ENCODE data around the gene SALL1.

SALL1 gene

GRCh38 chr16:51140112-51140511, 11.0 kb downstream of the SALL1 start:
- no peaks in the 10 kb centered on the region for H3K79me2 ChIP-seq (ENCODE audit: low read length)

GRCh38 chr16:51139568-51139967, 11.5 kb downstream of the SALL1 start:
- no peaks in the 10 kb centered on the region for H3K9me2 ChIP-seq (replicated peaks; ENCODE audit: insufficient read depth, low read length)
- no peak overlapping the region for H3K4me3 ChIP-seq (ENCODE audit: low read length)
- H4K20me1 ChIP-seq (ENCODE audit: insufficient read depth, low read length) = no peaks in the 10 kb centered on the region
- no peaks in the 10 kb centered on the region for H3K9me3 ChIP-seq (replicated peaks; ENCODE audit: insufficient read depth, low read length)
- H3K36me3 ChIP-seq (replicated peaks; ENCODE audit: insufficient read depth, low read length) = no peaks in the 10 kb centered on the region
- no peak for DNase-seq
- H3K4me2 ChIP-seq (ENCODE audit: low read depth, low read length) = no peak overlapping the region
- TF ChIP-seq EZH2phosphoT487 (IDR thresholded peaks at IDR 0.05; ENCODE audit: low read length) = no peak
- TF ChIP-seq CTCF (IDR thresholded peaks at IDR 0.05; ENCODE audit: low read length) = no peak
- TF ChIP-seq EZH2 (optimal IDR thresholded peaks at IDR 0.05; ENCODE audit: low read depth, low read length) = no peak
- H2AFZ ChIP-seq (ENCODE audit: low read length) = no peak overlapping the region
- H3K79me2 ChIP-seq (ENCODE audit: low read length) = no peaks in the 10 kb centered on the region
- no peaks in the 10 kb centered on the region for H3F3A ChIP-seq (ENCODE audit: insufficient read depth, low read length)
- H3K27me3 ChIP-seq (replicated peaks; ENCODE audit: insufficient read depth, low read length) = no peaks in the 10 kb centered on the region
- H3K9ac ChIP-seq (ENCODE audit: low read length) = no peak overlapping the region
- no peaks in the 10 kb centered on the region for H3K4me1 ChIP-seq (ENCODE audit: low read length)
- H3K27ac ChIP-seq (ENCODE audit: low read length) = no peak overlapping the region

More at GRCh38 chr16:51140112-51140511, 11.0 kb downstream of the SALL1 start:
- no peak for DNase-seq
- Histone ChIP-seq H3K9ac (ENCODE audit: low read length) (no peak overlapping the region), H3K9me2 (replicated peaks; ENCODE audit: insufficient read depth, low read length) (no peaks in the 10 kb centered on the region), H2AFZ (ENCODE audit: low read length) (no peak overlapping the region), H3K4me2 (ENCODE audit: low read depth, low read length) (no peak overlapping the region), H3K27ac (ENCODE audit: low read length) (no peak overlapping the region), H4K20me1 (ENCODE audit: insufficient read depth, low read length) (no peaks in the 10 kb centered on the region), H3K27me3 (replicated peaks; ENCODE audit: insufficient read depth, low read length) (no peaks in the 10 kb centered on the region), H3K4me1 (ENCODE audit: low read length) (no peaks in the 10 kb centered on the region), H3K4me3 (ENCODE audit: low read length) (no peak overlapping the region), H3F3A (ENCODE audit: insufficient read depth, low read length) (no peaks in the 10 kb centered on the region), H3K9me3 (replicated peaks; ENCODE audit: insufficient read depth, low read length) (no peaks in the 10 kb centered on the region), H3K36me3 (replicated peaks; ENCODE audit: insufficient read depth, low read length) (no peaks in the 10 kb centered on the region)
- TF ChIP-seq EZH2phosphoT487 (IDR thresholded peaks at IDR 0.05; ENCODE audit: low read length) (no peak), CTCF (IDR thresholded peaks at IDR 0.05; ENCODE audit: low read length) (no peak), EZH2 (optimal IDR thresholded peaks at IDR 0.05; ENCODE audit: low read depth, low read length) (no peak)

GRCh38 chr16:51138178-51138577, 12.9 kb downstream of the SALL1 start:
- TF ChIP-seq CTCF (IDR thresholded peaks at IDR 0.05; ENCODE audit: low read length) (no peak), EZH2phosphoT487 (IDR thresholded peaks at IDR 0.05; ENCODE audit: low read length) (no peak), EZH2 (optimal IDR thresholded peaks at IDR 0.05; ENCODE audit: low read depth, low read length) (no peak)
- H3K9me2 ChIP-seq (replicated peaks; ENCODE audit: insufficient read depth, low read length) = no peaks in the 10 kb centered on the region

More at GRCh38 chr16:51138178-51138577, 12.9 kb downstream of the SALL1 start:
- Histone ChIP-seq H4K20me1 (ENCODE audit: insufficient read depth, low read length) (no peaks in the 10 kb centered on the region), H3K9me3 (replicated peaks; ENCODE audit: insufficient read depth, low read length) (no peaks in the 10 kb centered on the region), H3K4me3 (ENCODE audit: low read length) (no peak overlapping the region), H3K4me2 (ENCODE audit: low read depth, low read length) (no peak overlapping the region), H3F3A (ENCODE audit: insufficient read depth, low read length) (no peaks in the 10 kb centered on the region), H3K79me2 (ENCODE audit: low read length) (no peaks in the 10 kb centered on the region), H3K4me1 (ENCODE audit: low read length) (no peaks in the 10 kb centered on the region), H3K27ac (ENCODE audit: low read length) (no peak overlapping the region), H3K9ac (ENCODE audit: low read length) (no peak overlapping the region), H2AFZ (ENCODE audit: low read length) (no peak overlapping the region), H3K27me3 (replicated peaks; ENCODE audit: insufficient read depth, low read length) (no peaks in the 10 kb centered on the region), H3K36me3 (replicated peaks; ENCODE audit: insufficient read depth, low read length) (no peaks in the 10 kb centered on the region)
- no peak for DNase-seq

Measured in MM.1S (cell line).